A673 (cell line): ENCODE results near the gene FILIP1.

Source experiments
- EZH2 ChIP-seq: fragments of 200-600 bp; sonication (generic); IDR thresholded peaks from 2 replicates; pipeline ENCODE4 v1.6.1; 2017; ENCODE audit warnings: borderline replicate concordance, low read depth, mild to moderate bottlenecking, mixed read lengths, antibody characterized with exemption, low read length; ENCODE audit not compliant: poor library complexity, severe bottlenecking
- TF ChIP-seq, protein P1 (sequence below): fragments of 300-800, 200-600 bp; sonication (generic); conservative IDR thresholded peaks from 2 replicates; pipeline ENCODE4 v1.5.1; 2017; ENCODE audit warnings: low read depth, mild to moderate bottlenecking, antibody characterized with exemption, low read length, moderate library complexity, mixed read lengths

GRCh38 chr6:75326557-75327258, 166.9 kb downstream of the FILIP1 start:
- TF ChIP-seq, protein P1, sequence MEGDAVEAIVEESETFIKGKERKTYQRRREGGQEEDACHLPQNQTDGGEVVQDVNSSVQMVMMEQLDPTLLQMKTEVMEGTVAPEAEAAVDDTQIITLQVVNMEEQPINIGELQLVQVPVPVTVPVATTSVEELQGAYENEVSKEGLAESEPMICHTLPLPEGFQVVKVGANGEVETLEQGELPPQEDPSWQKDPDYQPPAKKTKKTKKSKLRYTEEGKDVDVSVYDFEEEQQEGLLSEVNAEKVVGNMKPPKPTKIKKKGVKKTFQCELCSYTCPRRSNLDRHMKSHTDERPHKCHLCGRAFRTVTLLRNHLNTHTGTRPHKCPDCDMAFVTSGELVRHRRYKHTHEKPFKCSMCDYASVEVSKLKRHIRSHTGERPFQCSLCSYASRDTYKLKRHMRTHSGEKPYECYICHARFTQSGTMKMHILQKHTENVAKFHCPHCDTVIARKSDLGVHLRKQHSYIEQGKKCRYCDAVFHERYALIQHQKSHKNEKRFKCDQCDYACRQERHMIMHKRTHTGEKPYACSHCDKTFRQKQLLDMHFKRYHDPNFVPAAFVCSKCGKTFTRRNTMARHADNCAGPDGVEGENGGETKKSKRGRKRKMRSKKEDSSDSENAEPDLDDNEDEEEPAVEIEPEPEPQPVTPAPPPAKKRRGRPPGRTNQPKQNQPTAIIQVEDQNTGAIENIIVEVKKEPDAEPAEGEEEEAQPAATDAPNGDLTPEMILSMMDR, result no peak
- no peak for TF ChIP-seq EZH2
